GM11168 (cell line): Measurements from ENCODE around the gene HIRA.
"Not testable (repeated sequence)": the region's sequence is repeated elsewhere in the genome, so short reads cannot be mapped to it uniquely, and the experiment has no call there.

Experiments used
- in situ Hi-C: fragments of 300-500 bp; cut with MboI; formaldehyde crosslinking; loops from one replicate; pipeline ENCODE4 v1.12.0; 2022; ENCODE audit warnings: low sequenced_read_pairs; ENCODE audit not compliant: unreplicated experiment

Gene HIRA

DNA sequence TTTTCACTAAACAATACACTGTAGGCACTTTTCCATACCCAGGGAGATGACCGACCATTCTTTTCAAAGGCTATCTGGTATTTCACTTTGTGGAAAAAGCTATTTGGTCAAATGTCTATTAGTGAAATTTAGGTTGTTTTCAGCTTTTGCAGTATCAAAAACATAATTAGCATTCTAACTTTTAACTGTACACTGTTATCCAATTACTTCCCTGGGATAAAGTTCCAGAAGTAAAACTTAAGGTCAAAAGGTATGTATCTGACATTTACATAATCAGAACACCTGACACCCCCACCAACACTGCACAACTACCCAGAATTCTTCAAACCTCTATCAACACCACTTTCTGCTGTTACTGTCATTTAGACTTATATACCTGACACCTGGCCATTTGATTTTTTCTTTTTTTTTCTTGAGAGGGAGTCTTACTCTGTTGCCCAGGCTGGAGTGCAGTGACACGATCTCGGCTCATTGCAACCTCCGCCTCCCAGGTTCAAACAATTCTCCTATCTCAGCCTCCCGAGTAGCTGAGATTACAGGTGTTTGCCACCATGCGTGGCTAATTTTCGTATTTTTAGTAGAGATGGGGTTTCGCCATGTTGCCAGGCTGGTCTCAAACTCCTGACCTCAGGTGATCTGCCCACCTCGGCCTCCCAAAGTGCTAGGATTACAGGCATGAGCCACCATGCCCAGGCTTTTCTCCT is 13.9 kb upstream of the HIRA start:
- in situ Hi-C loops: not testable (repeated sequence)

DNA sequence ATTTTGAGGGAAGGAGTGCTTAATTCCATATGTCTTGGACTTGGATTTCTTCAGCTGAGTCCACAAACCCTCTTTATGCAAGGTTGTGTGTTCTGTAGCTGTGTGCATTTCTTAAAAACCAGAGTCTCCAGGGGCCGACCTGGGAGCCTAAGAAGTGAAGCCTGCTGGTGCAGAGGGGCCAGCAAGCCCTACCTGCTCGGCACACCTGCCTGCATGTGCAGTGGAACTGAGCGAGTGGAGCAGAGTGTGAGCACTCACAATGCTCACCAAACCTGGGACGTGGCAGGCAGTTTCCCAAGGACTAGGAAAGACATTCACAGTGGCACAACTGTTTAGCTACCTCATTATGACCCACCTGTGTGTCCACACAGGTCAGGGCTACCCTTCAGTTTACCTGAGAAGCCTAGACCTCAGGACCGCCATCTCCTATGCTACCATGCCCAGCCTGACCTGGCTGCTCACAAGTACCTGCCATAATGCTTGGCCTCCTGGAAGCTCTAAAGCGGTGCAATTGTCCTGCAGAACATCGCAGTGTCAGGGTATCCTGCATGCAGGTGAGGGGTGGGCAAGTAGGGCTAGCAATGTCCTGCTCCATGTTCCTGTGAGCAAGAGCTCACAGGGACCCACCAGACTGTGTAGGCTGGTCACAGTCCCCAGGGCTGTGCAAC is 12.1 kb upstream of the HIRA start:
- in situ Hi-C loops: no loop called here

DNA sequence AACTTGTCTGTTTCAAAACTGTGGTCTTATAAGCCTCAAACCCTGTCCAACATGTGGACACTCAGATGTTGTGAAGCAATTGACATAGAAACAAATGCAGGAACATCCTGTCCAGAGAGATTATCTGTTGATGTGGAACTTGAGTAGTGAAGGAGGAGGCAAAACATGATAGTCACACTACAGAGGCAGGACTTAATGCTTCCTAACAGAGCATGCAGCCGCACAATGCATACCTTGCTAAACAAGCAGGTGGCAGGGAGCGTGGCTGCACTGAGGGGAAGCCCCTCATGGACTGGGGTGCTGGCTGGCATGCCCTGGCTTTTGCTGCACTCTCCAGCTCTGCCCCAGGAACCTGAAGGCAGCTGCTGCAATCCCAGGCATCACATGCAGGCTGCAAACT is 10.6 kb upstream of the HIRA start:
- in situ Hi-C loops: no loop called here

DNA sequence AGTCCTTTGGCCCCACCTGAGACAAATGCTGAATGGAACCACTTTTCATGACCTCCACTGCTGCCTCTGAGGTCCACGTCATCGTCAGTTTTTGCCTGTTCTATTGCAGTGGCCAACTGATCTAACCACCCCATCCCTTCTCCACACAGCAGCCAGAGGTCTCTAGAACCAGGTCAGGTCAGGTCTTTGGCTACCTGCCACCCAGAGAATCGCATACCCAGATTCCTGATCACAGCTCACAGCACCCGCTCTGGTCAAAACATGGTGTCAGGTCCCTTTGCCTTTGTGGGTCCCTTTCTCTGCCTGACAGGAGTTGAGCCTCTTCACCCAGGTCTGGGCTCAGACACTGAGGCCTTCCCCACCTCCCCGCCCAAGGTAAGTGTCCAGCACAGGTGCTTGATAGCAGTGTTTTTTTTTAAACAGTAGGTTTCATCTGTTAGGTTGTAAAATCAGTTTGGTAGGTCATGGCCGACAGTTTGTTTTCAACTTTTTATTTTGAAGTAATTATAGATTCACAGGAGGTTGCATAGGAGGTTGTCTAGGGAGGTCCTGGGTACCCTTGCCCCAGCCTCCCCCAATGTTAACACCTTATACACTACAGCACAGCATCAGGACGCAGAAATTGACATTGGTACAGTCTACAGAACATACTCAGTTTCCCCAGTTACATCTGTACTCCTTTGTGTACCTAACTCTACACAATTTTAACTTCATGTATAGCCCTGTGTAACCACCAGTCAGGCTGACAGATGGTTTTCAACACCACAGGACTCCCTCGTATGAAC is 9.1 kb upstream of the HIRA start:
- in situ Hi-C loops: no loop called here

DNA sequence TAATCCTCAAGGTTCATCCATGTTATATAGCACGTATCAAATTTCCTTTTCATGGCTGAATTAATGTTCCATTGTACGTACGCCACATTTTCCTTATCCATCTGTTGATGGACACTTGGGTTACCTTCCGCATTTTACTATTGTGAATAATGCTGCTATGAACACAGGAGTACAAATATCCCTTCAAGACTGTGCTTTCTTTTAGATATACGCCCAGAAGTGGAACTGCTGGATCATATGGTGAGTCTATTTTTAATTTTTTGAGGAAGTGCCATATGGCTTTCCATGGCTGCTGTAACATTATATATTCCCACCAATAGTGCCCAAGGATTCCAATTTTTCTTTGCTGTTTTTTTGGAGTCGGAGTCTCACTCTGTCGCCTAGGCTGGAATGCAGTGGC is 6.8 kb upstream of the HIRA start:
- in situ Hi-C loops: no loop called here

DNA sequence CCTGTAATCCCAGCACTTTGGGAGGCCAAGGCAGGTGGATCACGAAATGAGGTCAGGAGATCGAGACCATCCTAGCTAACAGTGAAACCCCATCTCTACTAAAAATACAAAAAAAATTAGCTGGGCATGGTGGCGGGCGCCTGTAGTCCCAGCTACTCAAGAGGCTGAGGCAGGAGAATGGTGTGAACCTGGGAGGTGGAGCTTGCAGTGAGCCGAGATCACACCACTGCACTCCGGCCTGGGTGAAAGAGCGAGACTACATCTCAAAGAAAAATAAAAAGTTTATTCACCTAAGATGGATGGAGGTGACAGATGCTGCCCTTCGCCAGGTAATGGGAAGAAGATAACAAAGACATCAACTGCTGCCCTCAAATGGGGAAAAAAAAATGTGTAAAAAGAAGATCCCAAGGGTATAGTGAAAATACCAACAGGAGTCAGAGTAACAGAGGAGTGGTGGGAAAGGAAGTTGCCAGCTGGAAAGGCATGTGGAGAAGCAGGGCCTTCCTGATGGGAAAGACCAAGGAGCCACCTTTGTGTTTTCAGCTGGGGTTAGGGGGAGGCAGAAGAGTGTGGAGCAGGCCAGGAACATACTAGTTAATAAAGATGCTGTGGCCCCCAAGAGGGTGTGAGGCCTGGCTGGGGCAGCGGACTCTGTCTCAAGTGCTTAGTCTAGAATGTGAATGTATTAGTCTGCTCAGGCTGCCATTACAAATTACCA is 5.1 kb upstream of the HIRA start:
- in situ Hi-C loops: not testable (repeated sequence)

DNA sequence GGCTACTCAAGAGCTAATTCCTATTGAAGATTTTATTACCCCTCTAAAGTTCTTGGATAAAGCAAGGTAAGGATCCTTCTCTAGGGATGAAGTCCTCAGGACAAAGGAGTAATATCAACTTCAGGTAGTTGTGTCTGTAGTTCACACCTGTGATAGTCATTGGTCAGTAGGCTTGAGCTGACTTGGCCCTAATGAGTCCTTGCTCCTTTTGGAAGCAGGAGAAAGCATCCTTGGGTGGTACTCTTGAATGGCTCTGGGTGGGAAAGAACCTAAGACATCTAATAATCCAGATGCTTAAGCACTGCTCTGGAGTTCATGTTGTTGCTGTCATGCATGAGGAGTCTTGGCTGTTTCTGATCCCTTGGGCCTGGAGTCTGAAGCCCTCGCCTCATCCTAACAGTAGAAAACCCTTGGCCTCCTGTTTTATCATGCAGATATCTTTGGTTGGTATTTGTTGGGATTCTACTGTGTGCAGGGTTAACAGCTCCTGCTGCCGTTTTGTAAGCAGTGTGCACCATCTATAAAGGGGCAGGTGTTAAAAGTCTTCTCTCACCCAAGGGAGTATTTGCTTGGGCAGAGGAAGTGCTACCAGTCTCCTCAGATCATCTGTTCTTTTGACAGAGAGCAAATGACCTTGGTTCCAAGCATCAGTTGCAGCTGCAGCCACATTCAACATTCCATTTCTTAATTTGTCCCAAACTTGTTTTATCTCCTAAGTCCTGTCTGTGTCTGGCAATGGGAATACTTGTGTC is 3.5 kb upstream of the HIRA start:
- in situ Hi-C loops: no loop called here

DNA sequence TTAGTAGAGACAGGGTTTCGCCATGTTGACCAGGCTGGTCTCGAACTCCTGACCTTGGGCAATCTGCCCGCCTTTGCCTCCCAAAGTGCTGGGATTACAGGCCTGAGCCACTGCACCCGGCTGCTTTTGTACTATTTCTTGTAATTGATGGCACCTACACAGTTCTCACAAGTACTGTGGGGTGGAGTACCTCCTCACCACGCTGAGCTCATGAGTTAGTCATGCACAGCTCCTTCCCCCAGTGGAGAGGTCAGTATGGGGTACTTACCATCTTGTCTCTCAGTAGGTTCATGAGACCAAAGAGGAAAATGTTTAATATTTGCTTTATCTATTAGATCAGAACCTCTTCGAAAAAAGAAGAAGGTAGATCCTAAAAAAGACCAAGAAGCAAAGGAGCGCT is 2.9 kb upstream of the HIRA start:
- in situ Hi-C loops: no loop called here

DNA sequence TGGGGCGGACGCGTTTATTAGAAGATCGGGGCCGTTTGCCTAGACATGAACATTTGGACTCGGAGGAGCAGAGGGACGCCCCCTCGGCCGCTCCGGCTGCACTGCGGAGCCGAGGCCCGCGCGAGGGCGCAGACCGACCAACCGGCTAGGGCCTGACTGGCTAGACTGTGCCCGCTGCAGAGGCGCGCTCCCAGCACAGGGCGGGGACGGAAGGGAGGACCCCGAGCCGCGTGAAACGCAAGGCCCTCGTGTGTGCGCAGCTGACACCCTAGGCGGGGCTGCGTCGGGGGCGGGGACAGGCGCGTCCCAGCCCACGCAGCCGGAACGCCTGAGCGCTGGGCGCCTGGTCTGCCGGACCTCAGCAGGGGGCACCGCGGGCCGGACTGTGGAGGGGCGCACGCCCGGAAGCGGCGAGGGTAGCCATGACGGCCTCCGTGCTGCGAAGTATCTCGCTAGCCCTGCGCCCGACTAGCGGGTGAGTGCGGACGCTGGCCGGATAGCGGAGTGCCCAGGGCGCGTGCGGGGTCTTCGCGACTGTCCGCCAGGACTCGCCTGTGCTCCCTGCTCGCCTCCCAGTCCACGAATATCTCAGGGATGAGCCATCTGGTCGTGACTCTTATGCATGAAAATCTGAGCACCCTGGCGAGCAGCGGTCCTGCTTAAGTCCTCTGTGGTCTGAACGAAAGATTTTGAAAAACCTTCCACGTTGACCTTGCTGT is 759 bp upstream of the HIRA start, which contains the start of gene MRPL40:
MRPL40 (plus strand) TSS at position 413 of the 719 bp plus-strand sequence; CDS start at position 423, 10 bp downstream.
- in situ Hi-C loops: no loop called here

DNA sequence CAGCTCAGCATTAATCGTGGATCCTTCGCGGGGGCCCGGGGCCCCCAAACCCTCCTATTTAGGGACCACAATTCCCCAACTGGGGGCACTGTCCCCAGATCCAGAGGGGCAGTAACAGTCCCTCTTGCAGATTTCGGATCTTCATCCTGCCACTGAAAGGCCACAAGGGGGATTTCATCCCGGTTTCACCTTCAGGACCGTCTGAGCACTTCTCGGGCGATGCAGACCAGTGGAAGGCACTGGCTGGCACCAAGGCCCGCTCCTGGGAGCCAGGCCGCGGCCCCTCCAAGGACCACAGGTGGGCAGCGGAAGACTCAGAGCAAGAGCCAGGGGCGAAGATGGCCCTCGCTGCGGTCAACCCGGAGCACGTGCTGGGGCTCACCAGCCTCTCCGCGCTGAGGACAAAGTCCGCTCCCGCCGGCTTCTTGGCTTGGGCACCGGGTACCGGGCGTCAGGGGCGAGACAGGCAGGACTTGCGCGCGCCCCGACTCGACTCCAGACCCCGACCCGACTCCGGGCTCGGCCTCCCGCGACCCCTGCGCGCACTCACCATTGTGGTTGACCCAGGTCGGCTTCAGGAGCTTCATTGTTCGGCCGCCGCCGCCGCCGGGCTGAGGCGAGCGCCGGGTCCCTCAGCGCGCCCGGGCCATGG is 517 bp downstream of the HIRA start:
- in situ Hi-C loops: no loop called here

DNA sequence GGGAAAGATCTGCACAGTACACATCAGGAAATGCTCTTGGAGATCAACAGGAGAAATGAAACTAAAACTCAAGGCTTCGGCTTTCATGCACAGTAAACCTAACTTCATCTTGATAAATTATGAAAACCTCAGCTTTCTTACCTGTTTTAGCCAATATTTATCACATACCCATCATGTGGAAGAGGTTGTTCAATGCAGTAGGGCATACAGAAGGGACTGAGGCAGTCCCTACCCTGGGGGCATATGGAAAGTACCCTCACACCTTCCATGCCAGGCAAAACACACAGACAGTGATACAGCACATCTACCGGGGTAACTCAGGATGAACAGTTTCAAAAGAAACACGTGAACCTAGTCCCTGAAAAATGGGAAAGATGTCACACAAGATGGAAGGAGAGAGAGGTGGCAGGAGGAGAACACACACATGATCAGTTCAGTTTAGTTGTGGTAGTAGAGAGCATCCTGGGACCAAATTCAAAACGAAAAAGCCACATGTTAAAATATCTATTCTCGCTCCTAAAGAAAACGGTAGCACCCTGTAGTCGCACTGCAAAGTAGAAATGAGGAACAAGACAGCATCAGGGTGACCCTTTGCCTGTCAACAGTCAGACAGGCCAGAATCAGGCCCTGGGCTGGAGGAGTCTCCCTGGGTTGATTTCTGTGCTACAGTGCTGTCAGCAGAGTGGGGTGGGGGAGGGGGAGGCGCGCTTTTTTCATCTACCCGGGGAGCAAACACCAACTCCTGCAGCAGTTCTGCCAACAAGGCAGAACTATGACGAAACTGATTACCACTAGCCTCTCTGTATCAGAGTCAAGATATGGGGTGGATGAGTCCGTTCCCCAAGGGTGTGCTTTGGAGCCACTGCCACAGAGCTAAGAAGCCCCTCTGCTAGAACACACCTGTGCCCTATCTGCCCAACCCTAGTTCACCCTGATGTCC is 1.3 kb downstream of the HIRA start:
- in situ Hi-C loops: no loop called here

DNA sequence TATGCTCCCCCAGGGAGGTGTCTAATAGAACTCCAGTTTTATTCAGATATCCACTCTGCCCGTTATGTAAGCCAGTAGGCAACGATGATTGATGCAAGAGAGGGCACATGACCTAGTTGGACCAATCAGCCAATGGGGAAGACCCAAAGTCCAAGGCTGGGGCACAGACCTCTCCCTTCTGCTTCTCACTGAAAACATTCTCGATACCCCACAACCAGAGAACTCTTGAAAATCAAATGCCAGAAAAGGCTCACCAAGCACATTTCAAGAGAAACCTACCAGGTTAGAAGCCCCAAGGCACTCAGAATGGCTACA is 7.4 kb downstream of the HIRA start:
- in situ Hi-C loops: no loop called here

DNA sequence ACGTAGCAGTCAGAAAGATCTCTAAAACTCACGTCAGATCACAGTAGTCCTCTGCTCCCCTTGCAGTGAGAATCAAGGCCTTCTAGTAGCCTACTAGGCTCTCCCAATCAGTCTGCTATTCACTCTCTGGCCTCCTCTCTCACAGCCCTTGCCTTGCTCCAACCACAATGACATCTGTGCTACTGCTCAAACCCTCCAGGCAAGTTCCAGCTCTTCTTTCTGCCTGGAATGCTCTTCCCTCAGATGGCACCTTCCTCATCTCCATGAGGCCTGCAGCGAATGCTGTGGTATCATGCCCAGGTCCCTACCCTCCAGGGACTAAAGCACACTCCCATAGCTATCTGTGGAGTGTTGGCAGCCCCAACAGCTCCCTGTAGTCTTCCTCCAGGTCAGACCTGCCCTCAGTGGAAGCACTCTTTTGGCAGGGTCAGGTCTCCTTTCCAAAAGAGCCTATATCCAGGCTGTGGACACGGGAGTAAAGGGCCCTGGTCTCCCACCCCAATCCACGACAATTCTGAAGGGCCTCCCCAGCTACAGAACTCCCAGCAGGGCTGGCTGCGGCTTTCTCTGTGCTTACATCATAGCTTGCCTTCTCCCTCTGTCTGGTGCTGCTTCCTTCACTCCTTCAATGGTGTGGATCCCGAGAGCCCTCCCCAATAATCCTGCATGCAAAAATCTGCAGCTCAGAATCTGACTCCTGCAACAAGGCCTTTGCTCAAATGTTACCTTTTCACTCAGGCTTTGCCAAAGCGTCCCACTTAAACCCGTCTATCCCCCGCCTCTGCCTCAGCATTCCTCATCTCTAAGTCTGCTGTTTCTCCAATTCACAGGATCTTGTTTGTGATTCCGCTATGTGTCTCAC is 8.9 kb downstream of the HIRA start:
- in situ Hi-C loops: no loop called here

DNA sequence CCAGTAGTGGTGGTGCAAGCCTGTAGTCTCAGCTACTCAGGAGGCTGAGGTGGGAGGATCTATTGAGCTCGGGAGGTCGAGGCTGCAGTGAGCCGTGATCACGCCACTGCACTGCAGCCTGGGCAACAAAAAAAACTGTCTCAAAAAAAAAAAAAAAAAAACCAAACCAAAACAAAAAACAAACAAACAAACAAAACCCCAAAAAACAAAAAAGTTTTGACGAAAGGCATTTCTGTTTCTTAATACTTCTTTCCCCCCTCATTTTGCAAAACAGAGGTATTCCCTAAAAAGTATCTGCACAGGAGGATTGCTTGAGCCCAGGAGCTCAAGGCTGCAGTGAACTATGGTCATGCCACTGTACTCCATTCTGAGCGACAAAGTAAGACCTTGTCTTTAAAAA is 11.2 kb downstream of the HIRA start:
- in situ Hi-C loops: no loop called here

DNA sequence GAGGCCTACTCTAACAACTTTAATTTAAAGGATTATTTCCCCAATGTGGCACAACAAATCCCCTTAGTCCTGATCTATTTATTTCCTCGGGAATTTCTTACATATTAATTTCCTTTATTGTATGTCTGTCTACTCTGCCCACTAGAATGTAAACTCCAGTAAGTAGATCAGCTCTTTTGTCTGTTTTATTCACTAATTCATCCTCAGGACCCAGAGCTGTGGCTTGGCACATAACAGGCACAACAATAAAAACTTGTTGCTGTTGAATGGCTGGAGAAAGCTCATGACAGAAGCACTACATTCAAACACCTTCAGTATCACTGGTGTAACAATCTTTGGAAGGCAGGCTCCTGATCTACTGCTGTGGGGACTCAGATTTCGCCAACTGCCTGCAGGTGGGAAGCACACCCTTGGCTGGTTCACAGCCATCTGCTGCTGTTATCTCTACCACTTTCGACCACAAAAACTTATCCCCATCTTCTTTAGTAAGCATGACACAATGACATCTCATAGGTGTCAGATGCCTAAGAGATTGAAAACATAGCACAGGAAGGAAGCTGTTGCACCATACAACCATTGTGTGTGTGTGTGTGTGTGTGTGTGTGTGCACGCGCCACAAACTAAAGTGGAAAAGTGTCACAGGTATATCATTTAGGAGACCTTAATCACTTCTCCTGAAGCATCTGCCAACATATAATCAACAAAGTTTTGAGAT is 11.9 kb downstream of the HIRA start:
- in situ Hi-C loops: no loop called here

DNA sequence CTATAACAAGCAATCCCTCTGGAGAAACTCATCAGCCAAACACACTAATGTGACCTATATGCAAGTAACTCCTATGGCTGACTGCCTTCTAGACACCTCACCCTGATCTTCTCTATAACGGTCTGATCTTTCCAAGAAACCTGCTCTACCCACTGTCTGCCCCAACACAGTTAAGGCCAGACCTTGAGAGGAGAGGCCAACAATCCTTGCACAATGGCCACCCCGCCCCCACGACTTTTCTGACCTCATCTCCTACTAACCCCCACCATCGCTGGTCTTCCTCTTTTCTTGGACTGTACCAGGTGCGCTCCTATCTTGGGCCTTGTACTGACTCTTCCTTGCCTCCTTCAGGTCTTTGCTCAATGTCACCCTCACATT is 12.5 kb downstream of the HIRA start:
- in situ Hi-C loops: no loop called here
